OCI-LY7 (cell line): ENCODE measurements around the gene CCDC92. TPM values are rescaled to one million over a fixed set of nuclear protein-coding genes. Genes with fewer than 3 reads are reported as not detected.

Experiments used
- BruUV-seq: library from RNA; stranded (reverse); fragments of 400-500 nt; replicated peaks from 2 replicates; lab custom pipeline; 2021; lab: Mats Ljungman, UMichigan
- CTCF ChIA-PET: fragments of 300-600 bp; sonication (Branson Sonifier 250); formaldehyde crosslinking; loops from one replicate; lab custom pipeline; 2022; ENCODE audit warnings: antibody characterized with exemption; ENCODE audit not compliant: unreplicated experiment; lab: Charles Lee
- POLR2A ChIA-PET: fragments of 300-600 bp; sonication (Branson Sonifier 250); formaldehyde crosslinking; loops from one replicate; lab custom pipeline; 2022; ENCODE audit warnings: antibody characterized with exemption; lab: Charles Lee
- DNase-seq: peaks from one replicate; pipeline ENCODE4 v3.0.0-alpha.2; 2015; ENCODE audit warnings: low spot score
- H2AFZ ChIP-seq: fragments of 200-600 bp; sonication (generic), shearing (Covaris generic); 2 replicates; pipeline ENCODE4 v1.6.1; 2014; ENCODE audit warnings: mild to moderate bottlenecking, antibody characterized with exemption, low read length, moderate library complexity
- H3K27ac ChIP-seq: fragments of 200-600 bp; sonication (generic); 2 replicates; pipeline ENCODE4 v1.5.1; 2014; ENCODE audit warnings: mixed run types, low read depth, mild to moderate bottlenecking, moderate library complexity, low read length, inconsistent platforms; ENCODE audit not compliant: poor library complexity, severe bottlenecking
- H3K36me3 ChIP-seq: fragments of 200-600 bp; sonication (generic); 2 replicates; pipeline ENCODE4 v1.6.1; 2014; ENCODE audit warnings: mild to moderate bottlenecking, antibody characterized with exemption, low read length, moderate library complexity, mixed read lengths; ENCODE audit not compliant: insufficient read depth
- H3K4me1 ChIP-seq: fragments of 200-600 bp; sonication (generic); 2 replicates; pipeline ENCODE4 v1.5.1; 2014; ENCODE audit warnings: mild to moderate bottlenecking, low read length; ENCODE audit not compliant: insufficient read depth, poor library complexity, severe bottlenecking
- H3K4me2 ChIP-seq: fragments of 200-600 bp; sonication (generic); 2 replicates; pipeline ENCODE4 v1.6.1; 2014; ENCODE audit warnings: mild to moderate bottlenecking, low read length
- H3K4me3 ChIP-seq: fragments of 200-600 bp; sonication (generic); 2 replicates; pipeline ENCODE4 v1.5.1; 2014; ENCODE audit warnings: mild to moderate bottlenecking, low read depth, low read length; ENCODE audit not compliant: poor library complexity, severe bottlenecking
- H3K79me2 ChIP-seq: fragments of 200-600 bp; sonication (generic); 2 replicates; pipeline ENCODE4 v1.6.1; 2016; ENCODE audit warnings: low read depth, mild to moderate bottlenecking, low read length, moderate library complexity, mixed read lengths; ENCODE audit not compliant: insufficient read depth
- H3K9me2 ChIP-seq: fragments of 200-600 bp; sonication (generic); 2 replicates; pipeline ENCODE4 v1.6.1; 2016; ENCODE audit warnings: mild to moderate bottlenecking, low read length, mixed read lengths; ENCODE audit not compliant: insufficient read depth
- H3K9me3 ChIP-seq: fragments of 200-600 bp; sonication (generic); 2 replicates; pipeline ENCODE4 v1.6.1; 2014; ENCODE audit warnings: mild to moderate bottlenecking, mixed run types, low read length, mixed read lengths
- H4K20me1 ChIP-seq: fragments of 200-600 bp; sonication (generic); 2 replicates; pipeline ENCODE4 v1.6.1; 2014; ENCODE audit warnings: mild to moderate bottlenecking, antibody characterized with exemption, low read length, moderate library complexity, mixed read lengths; ENCODE audit not compliant: insufficient read depth
- CTCF ChIP-seq: fragments of 200-600 bp; sonication (generic); conservative IDR thresholded peaks from 2 replicates; pipeline ENCODE4 v1.5.1; 2014; ENCODE audit warnings: mild to moderate bottlenecking, antibody characterized with exemption, low read length, moderate library complexity, mixed read lengths
- EZH2phosphoT487 ChIP-seq: fragments of 200-600 bp; sonication (generic); IDR thresholded peaks from 2 replicates; pipeline ENCODE4 v1.6.1; 2018; ENCODE audit warnings: low read depth, borderline replicate concordance, mild to moderate bottlenecking, mixed run types, antibody characterized with exemption, low read length, moderate library complexity, mixed read lengths
- intact Hi-C: fragments of 100-400 bp; cut with micrococcal nuclease; formaldehyde crosslinking; loops from one replicate; pipeline ENCODE4 v1.10.0; 2022; ENCODE audit not compliant: unreplicated experiment
- total RNA-seq, 2 experiments: library from RNA; depleted of rRNA in 1 of 2; stranded (reverse); fragments of >200 nt in 1 of 2; shearing (Covaris generic) in 1 of 2; gene quantifications; 2 replicates each; pipeline ENCODE4 v1.2.3, GENCODE V29; 2014 to 2022

Gene CCDC92
- total RNA-seq, 2 experiments from 2014 or later, result 3.1 to 12.3 TPM

- ChIA-PET POLR2A (no interaction called here), CTCF (no interaction called here)
- H3K79me2 ChIP-seq, result no peaks in the 10 kb centered on the region
Measured at GRCh38 chr12:123966596-123966995, 6.0 kb downstream of the CCDC92 start.

GRCh38 chr12:123965382-123965781 lies 7.2 kb downstream of the CCDC92 start:
- Histone ChIP-seq H3K79me2 (no peaks in the 10 kb centered on the region), H4K20me1 (no peaks in the 10 kb centered on the region), H3K27ac (no peak overlapping the region), H3K4me2 (no peak overlapping the region), H3K9me2 (no peaks in the 10 kb centered on the region), H2AFZ (no peak overlapping the region), H3K9me3 (no peaks in the 10 kb centered on the region), H3K4me1 (no peaks in the 10 kb centered on the region), H3K4me3 (no peak overlapping the region), H3K36me3 (no peaks in the 10 kb centered on the region)
- intact Hi-C loops, result no loop called here
- no peak for DNase-seq
- ChIA-PET POLR2A (no interaction called here), CTCF (no interaction called here)
- BruUV-seq, result no TSS peak
- no peak for TF ChIP-seq EZH2phosphoT487
- TF ChIP-seq CTCF, result no peak

More at GRCh38 chr12:123966596-123966995, 6.0 kb downstream of the CCDC92 start:
- Histone ChIP-seq H2AFZ (no peak overlapping the region), H4K20me1 (no peaks in the 10 kb centered on the region), H3K27ac (no peak overlapping the region), H3K4me3 (no peak overlapping the region), H3K4me1 (peaks cover 4% of the 10 kb centered on the region), H3K9me3 (no peaks in the 10 kb centered on the region), H3K9me2 (no peaks in the 10 kb centered on the region), H3K36me3 (no peaks in the 10 kb centered on the region), H3K4me2 (no peak overlapping the region)
- BruUV-seq, result no TSS peak
- no peak for TF ChIP-seq EZH2phosphoT487
- TF ChIP-seq CTCF, result no peak
- intact Hi-C loops, result no loop called here
- DNase-seq, result no peak

GRCh38 chr12:123963821-123964220 lies 8.8 kb downstream of the CCDC92 start:
- CTCF ChIA-PET, result no interaction called here
- H3K9me3 ChIP-seq, result no peaks in the 10 kb centered on the region
- no peaks in the 10 kb centered on the region for H3K79me2 ChIP-seq
- DNase-seq, result no peak
- H3K4me1 ChIP-seq, result no peaks in the 10 kb centered on the region
- TF ChIP-seq CTCF (no peak), EZH2phosphoT487 (no peak)
- no peaks in the 10 kb centered on the region for H3K9me2 ChIP-seq
- BruUV-seq, result no TSS peak
- H3K36me3 ChIP-seq, result no peaks in the 10 kb centered on the region
- H4K20me1 ChIP-seq, result no peaks in the 10 kb centered on the region
- POLR2A ChIA-PET, result no interaction called here
- H3K4me2 ChIP-seq, result no peak overlapping the region
- intact Hi-C loops, result no loop called here
- no peak overlapping the region for H2AFZ ChIP-seq
- H3K4me3 ChIP-seq, result no peak overlapping the region
- no peak overlapping the region for H3K27ac ChIP-seq
